GM21786 (cell line): ENCODE results near the gene ARMC8.
"Not testable (repeated sequence)": the region's sequence is repeated elsewhere in the genome, so short reads cannot be mapped to it uniquely, and the experiment has no call there.

ENCODE experiments used
- ATAC-seq: cut with Tn5 transposase; IDR thresholded peaks from one replicate; pipeline ENCODE4 v1.9.1; 2021; ENCODE audit not compliant: unreplicated experiment

Gene ARMC8, protein sequence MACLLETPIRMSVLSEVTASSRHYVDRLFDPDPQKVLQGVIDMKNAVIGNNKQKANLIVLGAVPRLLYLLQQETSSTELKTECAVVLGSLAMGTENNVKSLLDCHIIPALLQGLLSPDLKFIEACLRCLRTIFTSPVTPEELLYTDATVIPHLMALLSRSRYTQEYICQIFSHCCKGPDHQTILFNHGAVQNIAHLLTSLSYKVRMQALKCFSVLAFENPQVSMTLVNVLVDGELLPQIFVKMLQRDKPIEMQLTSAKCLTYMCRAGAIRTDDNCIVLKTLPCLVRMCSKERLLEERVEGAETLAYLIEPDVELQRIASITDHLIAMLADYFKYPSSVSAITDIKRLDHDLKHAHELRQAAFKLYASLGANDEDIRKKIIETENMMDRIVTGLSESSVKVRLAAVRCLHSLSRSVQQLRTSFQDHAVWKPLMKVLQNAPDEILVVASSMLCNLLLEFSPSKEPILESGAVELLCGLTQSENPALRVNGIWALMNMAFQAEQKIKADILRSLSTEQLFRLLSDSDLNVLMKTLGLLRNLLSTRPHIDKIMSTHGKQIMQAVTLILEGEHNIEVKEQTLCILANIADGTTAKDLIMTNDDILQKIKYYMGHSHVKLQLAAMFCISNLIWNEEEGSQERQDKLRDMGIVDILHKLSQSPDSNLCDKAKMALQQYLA

DNA sequence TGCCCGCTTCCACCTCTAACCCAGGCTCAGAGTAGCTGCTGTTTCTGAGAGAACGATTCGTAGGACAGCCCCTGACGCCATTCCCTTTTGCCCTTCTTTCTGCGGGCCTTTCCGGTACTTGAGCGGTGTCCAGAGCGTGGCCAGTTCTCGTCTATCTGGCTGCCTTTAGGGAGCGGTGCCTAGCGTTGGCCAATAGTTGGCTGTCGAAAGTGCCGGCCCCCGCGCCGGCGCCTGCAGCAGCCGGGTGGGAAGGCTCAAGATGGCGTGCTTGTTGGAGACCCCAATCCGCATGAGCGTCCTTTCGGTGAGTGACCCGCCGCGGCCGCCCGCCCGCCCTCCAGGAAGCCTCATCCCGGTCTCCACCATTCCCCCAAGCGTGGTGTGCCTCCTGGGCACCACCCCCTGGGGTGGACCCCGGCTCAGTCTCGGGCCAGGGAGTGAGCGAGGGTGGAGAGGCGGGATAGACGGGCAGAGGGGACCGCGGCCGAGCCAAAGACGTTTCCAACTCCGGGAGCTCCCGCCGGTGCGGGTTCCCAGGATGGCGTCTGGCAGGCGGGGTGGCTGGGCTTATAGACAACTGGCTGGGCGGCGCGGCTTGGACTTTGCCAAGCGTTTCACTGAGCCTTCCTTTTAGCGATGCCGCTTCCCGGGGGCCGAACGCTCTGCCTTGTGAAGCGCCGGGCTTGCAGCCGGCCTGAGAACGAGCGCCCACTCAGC is at the start of gene ARMC8:
Gene ARMC8 (plus strand): TSS at position 6 of the 717 bp plus-strand sequence. CDS start 254 bp downstream, at position 260.
- peak; percentile 57 for ATAC-seq

DNA sequence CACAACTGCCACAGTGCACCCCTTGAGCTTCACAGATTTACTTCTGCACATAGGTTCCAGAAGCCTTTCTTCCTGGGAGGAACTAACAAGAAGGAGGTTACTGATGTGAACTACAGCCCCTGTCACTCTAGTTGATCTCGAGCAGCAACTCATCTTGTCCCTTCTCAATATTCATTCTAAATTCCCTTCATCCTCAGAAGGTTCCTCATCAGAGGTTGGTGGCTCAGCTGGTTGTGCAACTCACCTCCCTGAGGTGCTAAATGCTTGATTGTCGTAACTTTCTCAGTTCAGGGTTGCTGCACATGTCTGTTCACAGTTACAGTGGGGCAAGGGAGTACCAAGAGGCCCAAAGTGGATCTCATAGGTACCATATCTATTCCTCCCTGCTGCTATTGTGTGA is 49.2 kb upstream of the ARMC8 start:
- ATAC-seq: no peak

DNA sequence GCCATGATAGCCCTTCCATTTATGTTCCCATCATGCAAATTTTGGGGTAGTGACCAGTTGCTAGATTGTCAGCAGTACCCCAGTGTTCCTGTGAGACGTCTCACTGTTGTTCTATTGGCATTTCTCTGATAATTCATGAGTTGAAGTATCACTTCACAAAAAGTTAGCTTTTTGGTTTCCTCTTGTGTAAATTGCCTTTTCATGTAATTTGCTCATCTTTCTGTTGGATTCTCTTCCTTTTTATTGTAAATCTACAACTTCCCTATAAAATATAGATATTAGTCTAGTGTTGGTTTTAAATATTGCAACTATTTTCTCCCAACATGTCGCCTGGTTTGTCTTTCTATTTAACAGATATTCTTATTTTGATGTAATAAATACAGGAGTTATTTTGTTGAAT is 47.4 kb upstream of the ARMC8 start:
- no peak for ATAC-seq

DNA sequence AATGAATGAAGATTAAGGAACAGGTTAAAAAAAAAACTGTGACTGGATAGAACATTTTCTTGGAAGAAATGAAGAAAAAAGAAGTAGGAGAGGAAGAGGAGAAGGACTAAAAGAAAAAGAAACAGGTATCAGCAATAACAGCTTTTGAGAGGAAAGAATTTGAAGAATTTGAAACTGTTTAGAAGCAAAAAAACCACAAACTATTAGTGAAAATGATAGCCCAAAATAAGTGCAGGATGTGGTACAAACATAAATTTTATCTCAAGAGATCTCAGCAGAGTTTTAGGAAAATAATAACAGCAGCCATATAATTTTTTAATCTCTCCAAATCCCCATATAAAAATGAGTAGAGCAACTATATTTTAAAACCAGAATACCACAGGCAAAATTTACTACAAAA is 46.2 kb upstream of the ARMC8 start:
- ATAC-seq: no peak

DNA sequence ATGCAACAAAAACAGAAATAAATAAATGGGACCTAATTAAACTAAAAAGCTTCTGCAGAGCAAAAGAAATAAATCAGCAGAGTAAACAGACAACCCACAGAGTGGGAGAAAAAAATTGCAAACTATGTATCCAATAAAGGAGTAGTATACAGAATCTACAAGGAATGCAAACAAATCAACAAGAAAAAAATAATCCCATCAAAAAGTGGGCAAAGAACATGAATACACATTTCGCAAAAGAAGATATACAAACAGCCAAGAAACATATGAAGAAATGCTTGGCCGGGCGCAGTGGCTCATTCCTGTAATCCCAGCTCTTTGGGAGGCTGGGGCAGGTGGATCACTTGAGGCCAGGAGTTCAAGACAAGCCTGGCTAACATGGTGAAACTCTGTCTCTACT is 44.9 kb upstream of the ARMC8 start:
- not testable (repeated sequence) for ATAC-seq

DNA sequence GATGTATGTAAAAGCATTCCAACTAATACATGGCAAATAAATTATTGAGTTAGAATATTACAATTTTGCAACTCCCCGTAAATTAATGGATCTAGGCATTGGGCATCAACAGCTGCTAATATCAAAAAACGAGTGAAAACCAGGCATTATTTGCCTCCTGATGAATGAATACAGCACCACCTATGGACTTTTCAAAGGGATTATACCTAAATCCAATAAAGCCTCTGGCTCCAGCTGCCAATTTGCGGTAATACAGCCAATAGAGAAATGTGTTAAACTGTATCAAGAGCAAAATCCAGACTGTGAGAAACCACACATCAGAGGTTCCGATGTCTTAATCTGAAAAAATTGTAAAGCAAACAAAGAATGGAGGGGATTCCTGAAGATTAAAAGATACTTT is 38.6 kb upstream of the ARMC8 start:
- no peak for ATAC-seq

DNA sequence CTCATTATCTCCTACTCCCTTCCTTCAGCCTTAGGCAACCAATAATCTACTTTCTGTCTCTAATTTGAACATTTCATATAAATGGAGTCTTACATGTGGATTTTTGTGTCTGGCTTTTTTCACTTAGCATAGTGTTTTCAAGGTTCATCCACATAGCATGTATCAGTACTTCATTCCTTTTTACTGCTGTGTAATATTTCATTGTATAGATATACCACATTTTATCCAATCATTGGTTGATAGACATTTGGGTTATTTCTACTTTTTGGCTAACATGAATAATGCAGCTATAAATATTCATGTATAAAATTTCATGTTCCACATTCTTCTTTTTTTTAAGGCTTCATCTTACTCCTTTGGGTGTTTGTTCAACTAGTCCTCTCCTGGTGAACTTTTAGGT is 32.6 kb upstream of the ARMC8 start:
- no peak for ATAC-seq

DNA sequence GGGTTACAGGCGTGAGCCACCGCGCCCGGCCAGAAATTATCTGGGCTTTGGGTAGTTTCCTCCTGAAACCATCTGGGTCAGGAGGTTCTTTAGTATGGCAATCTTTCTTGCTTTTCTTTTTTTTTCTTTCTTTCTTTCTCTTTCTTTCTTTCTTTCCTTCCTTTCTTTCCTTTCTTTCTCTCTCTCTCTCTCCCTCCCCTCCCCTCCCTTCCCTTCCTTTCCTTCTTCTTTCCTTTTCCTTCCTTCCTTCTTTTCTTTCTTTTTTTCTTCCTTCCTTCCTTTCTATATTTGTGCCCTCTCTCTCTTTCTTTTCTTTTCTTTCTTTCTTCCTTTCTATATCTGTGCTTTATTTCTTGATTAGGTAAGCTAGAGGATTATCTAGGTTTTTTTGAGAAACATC is 29.4 kb upstream of the ARMC8 start:
- no peak for ATAC-seq

DNA sequence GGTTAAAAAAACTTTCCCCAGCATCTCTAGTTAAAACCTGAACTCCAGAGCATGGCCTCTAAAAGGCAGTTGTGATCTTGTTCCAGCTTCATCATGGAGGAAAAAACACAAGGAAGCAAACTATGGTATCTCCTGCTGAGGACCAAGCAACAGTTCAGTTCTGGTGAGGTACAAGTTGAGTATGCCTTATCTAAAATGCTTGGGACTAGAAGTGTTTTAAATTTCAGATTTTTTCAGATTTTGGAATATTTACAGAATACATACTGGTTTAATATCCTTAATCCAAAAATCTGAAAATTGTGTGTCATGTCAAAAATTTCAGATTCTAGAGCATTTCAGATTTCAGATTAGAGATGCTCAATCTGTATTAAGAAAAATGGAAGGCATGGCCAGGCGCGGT is 22.0 kb upstream of the ARMC8 start:
- no peak for ATAC-seq

DNA sequence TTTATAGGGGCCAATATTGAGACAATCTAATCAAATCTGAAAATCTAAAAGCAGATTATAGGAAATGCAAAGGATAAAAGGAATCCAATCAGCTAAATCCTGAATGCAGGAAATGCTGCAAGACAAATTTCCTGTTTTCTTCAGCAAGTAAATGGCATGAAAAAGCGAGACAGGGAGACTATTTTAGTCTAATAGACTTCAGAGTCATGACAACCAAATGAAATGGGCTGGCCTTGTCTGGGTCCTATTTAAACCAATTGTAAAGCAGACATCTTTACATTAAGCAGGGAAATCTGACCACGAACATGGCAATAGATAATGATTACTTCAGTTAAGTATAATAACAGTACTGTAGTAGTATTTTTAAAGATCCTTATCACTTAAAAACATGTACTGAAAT is 14.5 kb upstream of the ARMC8 start:
- no peak for ATAC-seq

DNA sequence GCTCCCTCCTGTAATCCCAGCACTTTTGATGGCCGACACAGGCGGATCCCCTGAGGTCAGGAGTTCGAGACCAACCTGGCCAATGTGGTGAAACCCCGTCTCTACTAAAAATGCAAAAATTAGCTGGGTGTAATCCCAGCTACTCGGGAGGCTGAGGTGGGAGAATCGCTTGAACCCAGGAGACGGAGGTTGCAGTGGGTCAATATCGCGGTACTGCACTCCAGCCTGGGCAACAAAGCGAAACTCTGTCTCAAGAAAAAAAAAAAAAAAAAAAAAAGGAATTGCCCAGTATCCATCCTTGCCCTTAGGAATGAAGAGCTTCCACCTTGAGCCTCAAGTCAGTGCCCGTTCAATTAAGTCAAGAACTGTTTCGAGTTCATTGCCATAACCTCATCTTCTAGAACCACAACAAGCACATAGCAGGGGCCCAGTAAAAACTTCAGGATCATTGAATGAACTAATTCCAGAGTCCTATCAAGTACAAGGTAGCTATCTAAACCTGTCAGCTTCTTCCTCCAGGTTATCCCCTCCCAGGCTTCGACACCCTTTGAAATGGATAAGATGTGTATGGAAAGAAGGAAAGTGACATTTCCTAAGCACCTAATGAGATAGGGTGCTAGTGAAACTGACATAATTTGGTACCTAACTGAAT is 13.2 kb upstream of the ARMC8 start:
- ATAC-seq: no peak

DNA sequence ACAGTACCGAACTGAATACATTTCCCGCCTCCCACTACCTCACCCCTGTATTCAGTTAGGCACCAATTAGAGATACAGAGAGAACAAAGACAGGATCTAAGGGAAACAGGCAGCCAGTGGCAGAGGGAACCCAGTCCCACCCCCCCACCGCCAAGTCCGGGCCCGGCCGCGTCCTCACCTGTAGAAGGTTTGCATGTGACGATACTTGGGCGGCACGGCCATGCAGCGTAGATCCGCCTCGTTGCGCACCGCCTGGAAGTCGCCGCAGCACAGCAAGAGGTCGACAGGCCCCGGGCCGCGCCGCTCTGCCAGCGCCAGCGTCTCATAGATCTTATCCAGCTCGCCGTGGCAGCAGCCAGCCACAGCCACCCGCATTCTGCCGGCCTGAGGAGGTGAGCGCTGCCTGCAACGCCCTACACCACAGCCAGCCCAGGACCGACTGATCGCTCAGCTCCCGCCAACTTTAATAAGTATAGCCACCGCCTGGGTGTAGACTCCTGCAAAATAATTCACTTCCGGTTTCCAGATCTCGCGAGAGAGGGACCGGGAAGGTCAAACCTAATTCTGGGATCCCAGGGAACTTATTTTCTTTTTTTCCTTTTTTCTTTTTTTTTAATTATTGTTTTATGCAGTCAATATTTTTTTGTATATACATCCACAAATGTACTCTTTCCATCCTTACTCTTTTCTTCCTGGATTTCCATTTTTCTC is 12.5 kb upstream of the ARMC8 start, which contains the start of gene DBR1:
Gene DBR1 (minus strand): TSS at position 501 of the 711 bp plus-strand sequence. CDS start 126 bp downstream, at position 375.
- peak; percentile 88 for ATAC-seq

DNA sequence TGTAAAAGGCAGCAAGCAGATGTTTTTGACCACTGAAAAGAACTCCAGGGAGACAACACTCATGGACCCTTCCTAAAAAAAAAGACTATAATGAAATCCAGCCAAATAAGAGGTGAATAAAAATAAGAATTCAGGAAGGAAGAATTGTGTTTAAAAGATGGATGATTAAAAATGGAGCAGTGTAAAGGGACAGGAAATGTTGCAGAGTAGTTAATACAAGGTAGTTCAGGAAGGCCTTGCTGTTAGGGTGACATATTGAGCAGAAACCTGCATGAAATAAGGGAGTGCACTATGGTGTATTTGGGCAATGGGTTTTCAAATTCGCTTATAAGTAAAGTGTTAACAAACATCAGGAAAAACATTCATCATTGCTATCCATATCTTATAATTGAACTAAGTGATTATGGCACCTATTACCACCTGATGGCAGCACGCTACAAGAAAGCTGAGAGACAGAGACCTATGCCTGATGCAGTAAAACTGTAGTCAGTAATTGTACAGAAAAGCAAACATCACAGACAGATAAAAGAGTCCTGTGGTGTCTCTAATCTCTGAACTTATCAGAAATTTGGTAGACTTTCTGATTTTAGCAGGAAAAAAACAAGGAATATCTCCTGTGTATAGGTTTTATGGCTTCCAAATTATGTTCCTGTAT is 6.6 kb upstream of the ARMC8 start:
- peak; percentile 66 for ATAC-seq

DNA sequence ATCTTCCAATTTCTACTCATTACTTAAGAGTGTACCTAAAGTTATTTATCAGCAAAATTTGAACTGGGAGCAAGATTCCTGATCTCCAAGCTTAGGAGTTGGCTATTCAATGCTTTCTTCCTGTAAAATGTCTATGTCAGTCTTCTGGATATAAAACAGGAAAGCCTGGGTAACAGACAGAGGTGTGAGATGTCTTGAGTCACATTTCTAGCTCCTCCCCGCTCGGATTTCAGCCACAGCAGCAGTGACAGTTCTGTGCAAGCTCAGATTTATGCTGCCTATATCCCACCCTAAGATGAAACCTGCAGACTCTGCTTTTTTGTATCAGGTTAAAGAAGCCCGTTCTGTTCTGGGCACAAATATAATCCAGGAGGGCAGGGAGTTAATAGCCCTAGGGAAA is 2.1 kb upstream of the ARMC8 start:
- no peak for ATAC-seq

DNA sequence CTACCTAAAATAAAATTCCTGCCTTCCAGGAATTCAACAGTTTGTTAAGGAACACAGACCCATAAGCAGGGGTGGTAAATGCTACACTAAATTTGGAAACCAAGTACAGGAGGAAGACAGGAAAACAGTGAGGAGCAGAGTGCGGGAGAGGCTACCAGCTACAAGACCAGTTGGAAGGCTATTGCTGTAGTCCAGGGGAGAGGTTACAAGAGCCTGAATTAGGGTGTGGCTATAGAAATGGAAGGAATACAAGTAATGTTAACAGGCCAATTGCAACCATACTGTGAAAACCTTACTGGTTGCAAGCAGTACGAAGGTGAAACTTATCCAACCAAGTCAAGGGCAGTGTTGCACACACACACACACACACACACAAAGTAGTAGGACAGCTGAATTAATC is 880 bp upstream of the ARMC8 start:
- ATAC-seq: no peak

DNA sequence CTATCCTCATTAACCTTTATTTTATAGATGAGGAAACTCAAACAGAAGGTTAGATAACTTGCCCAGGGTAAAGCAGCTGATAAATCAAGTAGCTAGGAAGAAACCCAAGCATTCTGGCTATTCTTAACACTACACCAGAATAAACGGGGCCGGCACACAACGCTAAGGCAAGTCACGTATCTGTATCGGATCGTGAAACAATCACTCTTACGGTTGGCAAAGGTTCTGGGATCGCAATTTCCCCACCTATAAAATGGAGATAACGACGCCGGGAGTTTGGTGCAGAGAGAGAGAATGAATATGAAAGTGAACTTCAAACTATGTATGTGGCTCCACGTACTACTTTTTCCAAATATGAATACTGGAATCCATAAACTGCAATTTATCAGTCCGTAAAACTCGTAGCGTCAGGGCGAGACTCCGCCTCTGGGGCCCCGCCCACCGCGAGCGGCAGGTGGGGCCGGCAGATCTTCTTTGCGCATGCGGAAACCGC is 252 bp upstream of the ARMC8 start:
- ATAC-seq: peak; percentile 92

DNA sequence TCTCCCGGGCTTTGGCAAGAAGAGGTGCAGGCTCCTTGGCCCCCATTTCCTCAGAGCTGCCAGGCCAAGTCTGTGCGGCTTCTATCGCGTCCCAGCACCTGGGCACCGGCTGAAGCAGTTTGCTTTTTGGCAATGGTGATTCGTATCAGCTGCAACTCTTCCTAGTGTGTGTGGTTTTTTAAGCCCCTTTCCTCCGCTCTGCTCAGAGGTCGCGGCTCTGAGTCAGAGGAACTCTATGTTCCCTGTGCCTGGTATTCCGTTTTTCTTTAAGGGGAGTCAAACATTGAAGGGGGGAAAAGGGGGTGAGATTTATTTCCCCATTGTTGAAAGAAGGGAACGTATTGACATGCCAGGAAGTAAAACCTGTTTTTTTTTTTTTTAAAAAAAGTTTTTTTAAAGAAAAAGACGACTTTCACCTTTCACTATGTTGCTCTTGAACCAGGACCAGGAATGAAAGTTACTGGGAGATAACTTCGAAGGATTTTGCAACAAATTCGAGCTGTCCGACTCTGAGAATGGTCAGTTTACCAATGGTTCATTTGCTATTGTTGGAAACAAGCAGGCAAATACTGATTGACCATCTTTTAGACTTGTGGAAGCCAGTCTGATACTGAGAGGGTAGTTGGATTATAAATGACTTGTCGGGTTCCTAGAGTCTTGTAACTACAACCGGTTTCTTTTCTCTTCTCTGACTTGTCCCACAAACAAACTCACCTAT is 1.1 kb downstream of the ARMC8 start:
- ATAC-seq: no peak

DNA sequence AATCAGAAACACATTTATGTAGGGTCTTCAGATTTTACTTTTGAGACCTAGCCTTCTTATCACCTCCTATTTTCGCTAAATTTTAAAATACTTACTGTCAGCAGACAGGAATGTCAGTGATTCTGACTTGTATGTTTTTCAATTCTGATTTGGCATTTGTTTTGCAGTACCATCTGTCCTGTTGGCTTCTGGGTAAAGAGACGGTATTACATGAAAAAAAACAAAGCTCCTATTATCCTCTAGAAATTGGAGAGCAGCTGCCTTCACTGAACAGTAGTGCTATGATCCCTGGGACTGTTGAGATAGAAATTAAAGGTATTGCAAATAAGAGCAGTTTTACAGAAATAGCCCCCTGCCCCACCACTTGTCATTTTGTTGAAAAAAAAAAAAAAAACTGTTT is 8.4 kb downstream of the ARMC8 start:
- no peak for ATAC-seq

DNA sequence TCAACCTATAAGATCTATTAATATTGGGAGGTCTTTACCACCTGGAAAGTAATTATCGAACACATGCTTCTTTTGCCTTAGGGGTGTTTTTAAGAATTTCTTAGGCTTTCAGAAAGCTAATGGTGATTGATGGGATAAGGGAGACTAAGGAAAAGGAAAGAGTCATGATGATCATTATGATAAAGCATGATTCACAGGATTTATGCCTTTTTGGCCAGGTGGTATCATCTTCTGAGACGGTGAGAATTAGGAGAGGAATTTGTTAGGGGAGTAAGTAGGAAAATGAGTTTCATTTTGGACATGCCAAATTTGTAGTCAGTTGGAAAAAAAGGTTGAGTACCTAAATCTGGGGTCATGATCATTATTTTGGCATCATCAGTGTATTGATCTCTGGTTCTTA is 8.9 kb downstream of the ARMC8 start:
- no peak for ATAC-seq
